IPS DF 6.9 (cell line): Measurements from ENCODE around the gene CGGBP1.

Source experiments
- DNase-seq: peaks from one replicate; pipeline ENCODE4 v3.0.0-alpha.2; 2013; ENCODE audit warnings: low read depth, low spot score
- H3K27ac ChIP-seq: one replicate; pipeline ENCODE4 v1.5.1; 2013; ENCODE audit warnings: low read length, control low read depth
- H3K27me3 ChIP-seq: 2 replicates; pipeline ENCODE4 v1.6.1; 2013; ENCODE audit warnings: mild to moderate bottlenecking, low read length; ENCODE audit not compliant: control insufficient read depth, insufficient read depth
- H3K36me3 ChIP-seq: 2 replicates; pipeline ENCODE4 v1.6.1; 2013; ENCODE audit warnings: low read length; ENCODE audit not compliant: control insufficient read depth, insufficient read depth
- H3K4me1 ChIP-seq: 2 replicates; pipeline ENCODE4 v1.6.1; 2013; ENCODE audit warnings: low read length; ENCODE audit not compliant: control insufficient read depth, insufficient read depth
- H3K4me3 ChIP-seq: 2 replicates; pipeline ENCODE4 v1.5.1; 2013; ENCODE audit warnings: mild to moderate bottlenecking, low read length
- H3K9me3 ChIP-seq: 2 replicates; pipeline ENCODE4 v1.6.1; 2013; ENCODE audit warnings: low read length, inconsistent platforms; ENCODE audit not compliant: control insufficient read depth, insufficient read depth
- WGBS: extraction: QIAGEN DNeasy Blood & Tissue Kit; methylation state at CpG from one replicate; pipeline ENCODE4 v1.1.7; 2013; ENCODE audit warnings: mixed read lengths, missing lambda C conversion rate; ENCODE audit not compliant: insufficient read length, insufficient coverage; 5-methylcytosine and 5-hydroxymethylcytosine counted together

The CGGBP1 gene

GRCh38 chr3:88058581-88059379 is at the start of gene CGGBP1, which contains the start of gene ZNF654:
TSS of gene CGGBP1 (minus strand) at chr3:88059005. CDS start at chr3:88055976, 3,029 bp downstream.
TSS of gene ZNF654 (plus strand) at chr3:88059255. CDS start at chr3:88059320, 65 bp downstream.
- WGBS, result no CpG with 5 or more reads among the region's 76 CpGs

GRCh38 chr3:88105325-88105724 is 46.5 kb upstream of the CGGBP1 start:
- Histone ChIP-seq H3K4me3 (no peak overlapping the region), H3K27me3 (no peaks in the 10 kb centered on the region), H3K27ac (no peak overlapping the region), H3K36me3 (no peaks in the 10 kb centered on the region), H3K9me3 (no peaks in the 10 kb centered on the region), H3K4me1 (no peaks in the 10 kb centered on the region)
- DNase-seq, result no peak

More at GRCh38 chr3:88058581-88059379, at the start of gene CGGBP1, which contains the start of gene ZNF654:
- no peaks in the 10 kb centered on the region for H3K4me1 ChIP-seq
- H3K36me3 ChIP-seq, result peaks cover 5% of the 10 kb centered on the region; the same call in 1 of the 2 replicates
- H3K9me3 ChIP-seq, result no peaks in the 10 kb centered on the region
- DNase-seq, result peak; percentile 90
- peak within 1 kb of the TSS; percentile 99 for H3K4me3 ChIP-seq
- no peaks in the 10 kb centered on the region for H3K27me3 ChIP-seq
- no peak within 1 kb of the TSS for H3K27ac ChIP-seq

- no CpG with 5 or more reads among the region's 1 CpG for WGBS
- Histone ChIP-seq H3K36me3 (no peaks in the 10 kb centered on the region), H3K9me3 (no peaks in the 10 kb centered on the region), H3K27me3 (no peaks in the 10 kb centered on the region), H3K4me3 (no peak overlapping the region), H3K27ac (no peak overlapping the region), H3K4me1 (no peaks in the 10 kb centered on the region)
- no peak for DNase-seq
Observed at GRCh38 chr3:88101142-88101541, 42.3 kb upstream of the CGGBP1 start.

GRCh38 chr3:88093266-88093665 is 34.5 kb upstream of the CGGBP1 start:
- H3K4me1 ChIP-seq, result no peaks in the 10 kb centered on the region
- no peaks in the 10 kb centered on the region for H3K9me3 ChIP-seq
- H3K27ac ChIP-seq, result no peak overlapping the region
- no peaks in the 10 kb centered on the region for H3K27me3 ChIP-seq
- no peaks in the 10 kb centered on the region for H3K36me3 ChIP-seq
- no peak overlapping the region for H3K4me3 ChIP-seq
- no CpG with 5 or more reads among the region's 1 CpG for whole genome bisulfite sequencing
- DNase-seq, result no peak

GRCh38 chr3:88092270-88092669 is 33.5 kb upstream of the CGGBP1 start:
- no peaks in the 10 kb centered on the region for H3K27me3 ChIP-seq
- no peak overlapping the region for H3K27ac ChIP-seq
- H3K9me3 ChIP-seq, result no peaks in the 10 kb centered on the region
- no peak for DNase-seq
- H3K4me1 ChIP-seq, result no peaks in the 10 kb centered on the region
- H3K4me3 ChIP-seq, result no peak overlapping the region
- no peaks in the 10 kb centered on the region for H3K36me3 ChIP-seq

GRCh38 chr3:88090681-88091080 is 31.9 kb upstream of the CGGBP1 start:
- no peaks in the 10 kb centered on the region for H3K9me3 ChIP-seq

GRCh38 chr3:88084097-88084501 is 25.3 kb upstream of the CGGBP1 start:
- Histone ChIP-seq H3K9me3 (no peaks in the 10 kb centered on the region), H3K27me3 (no peaks in the 10 kb centered on the region), H3K4me3 (no peak overlapping the region), H3K36me3 (no peaks in the 10 kb centered on the region), H3K27ac (no peak overlapping the region), H3K4me1 (peaks cover 1% of the 10 kb centered on the region; the same call in 1 of the 2 replicates)
- no CpG with 5 or more reads among the region's 2 CpGs for WGBS
- no peak for DNase-seq

More at GRCh38 chr3:88090681-88091080, 31.9 kb upstream of the CGGBP1 start:
- WGBS, result no CpG with 5 or more reads among the region's 4 CpGs
- DNase-seq, result no peak
- Histone ChIP-seq H3K27ac (no peak overlapping the region), H3K4me1 (no peaks in the 10 kb centered on the region), H3K4me3 (no peak overlapping the region), H3K36me3 (no peaks in the 10 kb centered on the region), H3K27me3 (no peaks in the 10 kb centered on the region)

GRCh38 chr3:88082854-88083253 is 24.0 kb upstream of the CGGBP1 start:
- Histone ChIP-seq H3K4me1 (peaks cover 1% of the 10 kb centered on the region; the same call in 1 of the 2 replicates), H3K9me3 (no peaks in the 10 kb centered on the region), H3K36me3 (no peaks in the 10 kb centered on the region), H3K27me3 (no peaks in the 10 kb centered on the region), H3K4me3 (no peak overlapping the region), H3K27ac (no peak overlapping the region)
- no CpG with 5 or more reads among the region's 2 CpGs for WGBS
- no peak for DNase-seq

- H3K27me3 ChIP-seq, result no peaks in the 10 kb centered on the region
- H3K4me3 ChIP-seq, result no peak overlapping the region
- H3K9me3 ChIP-seq, result no peaks in the 10 kb centered on the region
- H3K36me3 ChIP-seq, result no peaks in the 10 kb centered on the region
- H3K4me1 ChIP-seq, result peaks cover under 1% of the 10 kb centered on the region; the same call in 1 of the 2 replicates
- DNase-seq, result no peak
- no CpG with 5 or more reads among the region's 3 CpGs for WGBS
- no peak overlapping the region for H3K27ac ChIP-seq
Observed at GRCh38 chr3:88078932-88079331, 20.1 kb upstream of the CGGBP1 start.

- H3K27ac ChIP-seq, result no peak overlapping the region
- no peaks in the 10 kb centered on the region for H3K36me3 ChIP-seq
- no CpG with 5 or more reads among the region's 1 CpG for WGBS
- H3K4me3 ChIP-seq, result no peak overlapping the region
- no peaks in the 10 kb centered on the region for H3K27me3 ChIP-seq
- H3K9me3 ChIP-seq, result no peaks in the 10 kb centered on the region
- no peak for DNase-seq
- H3K4me1 ChIP-seq, result no peaks in the 10 kb centered on the region
Observed at GRCh38 chr3:88076712-88077111, 17.9 kb upstream of the CGGBP1 start.

- no peak overlapping the region for H3K27ac ChIP-seq
- DNase-seq, result no peak
- no peaks in the 10 kb centered on the region for H3K4me1 ChIP-seq
- no CpG with 5 or more reads among the region's 2 CpGs for WGBS
- H3K36me3 ChIP-seq, result no peaks in the 10 kb centered on the region
- no peak overlapping the region for H3K4me3 ChIP-seq
- H3K27me3 ChIP-seq, result no peaks in the 10 kb centered on the region
- H3K9me3 ChIP-seq, result no peaks in the 10 kb centered on the region
Observed at GRCh38 chr3:88075497-88075896, 16.7 kb upstream of the CGGBP1 start.
